Measurements from ENCODE around the gene C4BPB. TPM values are rescaled to one million over a fixed set of nuclear protein-coding genes. Genes with fewer than 3 reads are reported as not detected.

The C4BPB gene
- total and polyA plus RNA-seq, 2 of the 4 experiments (the other 2 are of a cell fraction) = not detected

DNA sequence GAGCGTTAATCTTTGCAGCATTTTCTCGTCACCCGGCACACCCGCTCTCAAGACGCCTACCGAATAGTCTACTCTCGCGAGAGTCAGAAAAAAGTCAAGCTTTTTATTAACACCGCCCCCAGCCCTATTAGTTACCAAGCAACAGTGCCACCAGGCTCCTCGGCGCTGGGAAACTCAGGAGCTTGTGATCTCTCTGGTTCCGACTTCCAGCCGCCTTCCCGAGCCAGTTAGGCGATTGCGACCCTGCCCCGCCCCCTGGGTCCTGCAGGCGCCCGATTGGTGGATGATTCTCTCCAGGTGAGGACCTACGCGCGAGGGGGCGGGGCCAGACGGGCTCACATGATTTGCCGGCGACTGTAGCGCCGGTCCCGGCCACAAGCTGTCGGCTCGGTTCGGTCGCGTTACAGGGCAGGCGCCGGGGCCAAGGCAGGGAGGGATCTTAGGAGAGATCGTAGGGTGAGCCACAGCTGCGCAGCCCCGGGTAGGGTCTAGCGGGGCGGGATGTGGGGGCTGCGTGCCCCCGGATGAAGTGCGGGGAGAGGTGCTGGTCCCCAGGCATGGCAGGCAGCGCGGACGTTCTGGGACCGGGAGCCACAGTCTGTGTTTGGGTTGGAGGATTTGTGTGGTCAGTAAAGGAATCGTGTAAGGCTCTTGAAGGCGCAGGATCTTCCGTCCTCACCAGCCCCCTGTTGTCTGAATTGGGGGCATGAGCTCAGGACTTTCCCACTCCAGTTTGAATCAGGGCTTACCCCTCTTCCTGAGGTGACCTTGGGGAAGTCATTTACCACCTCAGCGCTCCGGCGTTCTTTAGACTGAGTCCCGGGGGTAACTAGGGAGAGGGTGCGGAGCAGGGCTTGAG is 35.5 kb upstream of the C4BPB start, which contains the start of gene PFKFB2:
TSS of gene PFKFB2 (plus strand) at position 365 of the 859 bp plus-strand sequence. CDS start 1,443 bp downstream, outside the sequence.
- Histone ChIP-seq H3K4me2 (ENCODE audit: low read depth, low read length) (peak within 1 kb of the TSS; percentile 68), H3K4me1 (ENCODE audit: control insufficient read depth, insufficient read depth, low read length) (peaks cover 4% of the 10 kb centered on the region; the same call in 1 of the 2 replicates), H2BK15ac (ENCODE audit: low read depth, low read length) (peak within 1 kb of the TSS; percentile 2; the same call in 1 of the 3 replicates), H3K14ac (replicated peaks; ENCODE audit: low read depth, low read length) (peak within 1 kb of the TSS; percentile 82), H3K9me1 (ENCODE audit: insufficient read depth, low read length) (peaks cover 7% of the 10 kb centered on the region), H3K36me3 (ENCODE audit: control insufficient read depth, insufficient read depth, low read length) (peaks cover 7% of the 10 kb centered on the region), H4K5ac (ENCODE audit: low read depth, low read length) (peak within 1 kb of the TSS; percentile 6), H3K27me3 (ENCODE audit: control insufficient read depth, insufficient read depth, low read length) (peaks cover 7% of the 10 kb centered on the region), H3K23ac (ENCODE audit: low read depth, low read length) (peak within 1 kb of the TSS; percentile 67), H2AK5ac (ENCODE audit: low read depth, low read length) (no peak within 1 kb of the TSS), H3K9me3 (ENCODE audit: control insufficient read depth, insufficient read depth, low read length) (no peaks in the 10 kb centered on the region), H3K56ac (ENCODE audit: extremely low read depth, insufficient read depth, low read length) (no peak within 1 kb of the TSS), H4K8ac (ENCODE audit: low read depth in 2 of 2, low read length in 2 of 2) (peak within 1 kb of the TSS; percentile 7 to 84; a peak in 3 of 4 replicates), H4K20me1 (ENCODE audit: insufficient read depth, low read length) (peaks cover 10% of the 10 kb centered on the region; the same call in 1 of the 2 replicates), H2BK5ac (ENCODE audit: low read depth, low read length, poor library complexity, severe bottlenecking) (no peak within 1 kb of the TSS), H3K4ac (ENCODE audit: low read depth, low read length) (peak within 1 kb of the TSS; percentile 54), H2AK9ac (replicated peaks; ENCODE audit: low read depth, low read length, poor library complexity) (peak within 1 kb of the TSS; percentile 58), H2BK20ac (ENCODE audit: low read depth, low read length) (peak within 1 kb of the TSS; percentile 61), H3K27ac (ENCODE audit: insufficient read depth, low read length) (no peak within 1 kb of the TSS; the same call in 1 of the 2 replicates), H3K18ac (ENCODE audit: low read depth, low read length) (no peak within 1 kb of the TSS), H4K91ac (ENCODE audit: insufficient read depth, low read depth, low read length) (peak within 1 kb of the TSS; percentile 26; the same call in 1 of the 2 replicates), H3K9ac (ENCODE audit: low read depth, low read length) (peak within 1 kb of the TSS; percentile 37), H3K4me3 (ENCODE audit: insufficient read depth, low read depth, low read length) (peak within 1 kb of the TSS; percentile 37), H3K79me1 (ENCODE audit: low read depth in 1 of 2, low read length in 2 of 2) (peaks cover 9 to 26% of the 10 kb centered on the region in 2 experiments), H2AFZ (replicated peaks; ENCODE audit: low read length, poor library complexity) (peak within 1 kb of the TSS; percentile 91), H2BK120ac (ENCODE audit: low read depth, low read length) (peak within 1 kb of the TSS; percentile 35; the same call in 1 of the 2 replicates)
- 0 out of 2 replicates have a peak, but pooled peaks have one; percentile 43 for TF ChIP-seq MXI1 (IDR thresholded peaks at IDR 0.05; ENCODE audit: borderline replicate concordance, low read depth, low read length)
- peak; percentile 43; the same call in 1 of the 2 replicates for TF ChIP-seq POLR2A (IDR thresholded peaks at IDR 0.05; ENCODE audit: low read depth, low read length)
- no peak for TF ChIP-seq RAD21 (IDR thresholded peaks at IDR 0.05; ENCODE audit: low read length)
- TF ChIP-seq, protein P1, sequence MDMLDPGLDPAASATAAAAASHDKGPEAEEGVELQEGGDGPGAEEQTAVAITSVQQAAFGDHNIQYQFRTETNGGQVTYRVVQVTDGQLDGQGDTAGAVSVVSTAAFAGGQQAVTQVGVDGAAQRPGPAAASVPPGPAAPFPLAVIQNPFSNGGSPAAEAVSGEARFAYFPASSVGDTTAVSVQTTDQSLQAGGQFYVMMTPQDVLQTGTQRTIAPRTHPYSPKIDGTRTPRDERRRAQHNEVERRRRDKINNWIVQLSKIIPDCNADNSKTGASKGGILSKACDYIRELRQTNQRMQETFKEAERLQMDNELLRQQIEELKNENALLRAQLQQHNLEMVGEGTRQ (IDR thresholded peaks at IDR 0.05; ENCODE audit: low read depth, low read length) = 0 out of 2 replicates have a peak, but pooled peaks have one; percentile 46
- TF ChIP-seq NFE2L2 (IDR thresholded peaks at IDR 0.05; ENCODE audit: low read depth, low read length) = no peak
- TF ChIP-seq, protein P2, sequence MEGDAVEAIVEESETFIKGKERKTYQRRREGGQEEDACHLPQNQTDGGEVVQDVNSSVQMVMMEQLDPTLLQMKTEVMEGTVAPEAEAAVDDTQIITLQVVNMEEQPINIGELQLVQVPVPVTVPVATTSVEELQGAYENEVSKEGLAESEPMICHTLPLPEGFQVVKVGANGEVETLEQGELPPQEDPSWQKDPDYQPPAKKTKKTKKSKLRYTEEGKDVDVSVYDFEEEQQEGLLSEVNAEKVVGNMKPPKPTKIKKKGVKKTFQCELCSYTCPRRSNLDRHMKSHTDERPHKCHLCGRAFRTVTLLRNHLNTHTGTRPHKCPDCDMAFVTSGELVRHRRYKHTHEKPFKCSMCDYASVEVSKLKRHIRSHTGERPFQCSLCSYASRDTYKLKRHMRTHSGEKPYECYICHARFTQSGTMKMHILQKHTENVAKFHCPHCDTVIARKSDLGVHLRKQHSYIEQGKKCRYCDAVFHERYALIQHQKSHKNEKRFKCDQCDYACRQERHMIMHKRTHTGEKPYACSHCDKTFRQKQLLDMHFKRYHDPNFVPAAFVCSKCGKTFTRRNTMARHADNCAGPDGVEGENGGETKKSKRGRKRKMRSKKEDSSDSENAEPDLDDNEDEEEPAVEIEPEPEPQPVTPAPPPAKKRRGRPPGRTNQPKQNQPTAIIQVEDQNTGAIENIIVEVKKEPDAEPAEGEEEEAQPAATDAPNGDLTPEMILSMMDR (conservative IDR thresholded peaks at IDR 0.05; ENCODE audit: low read depth, low read length) = 0 out of 2 replicates have a peak, but pooled peaks have one; percentile 7
- no peak for TF ChIP-seq CHD1 (IDR thresholded peaks at IDR 0.05; ENCODE audit: low read depth, low read length)
- TF ChIP-seq BHLHE40 (IDR thresholded peaks at IDR 0.05; ENCODE audit: low read depth, low read length) = peak; percentile 48; the same call in 1 of the 2 replicates
- DNase-seq (peak; percentile 87), ATAC-seq (ENCODE audit: low read depth) (peak; percentile 76)
- intact Hi-C loops (cut with micrococcal nuclease) = no loop called here
- dilution Hi-C loops (cut with HindIII; ENCODE audit: low sequenced_read_pairs, unreplicated experiment) = no loop called here
- CTCF ChIA-PET = interaction anchor here (0.6 to 1.4 kb wide), 5 partner anchors 9 to 314 kb away, joined by 3 to 6 read pairs (median 4); no protein-coding TSS in a partner anchor
- in situ Hi-C loops (cut with MboI; ENCODE audit: low sequenced_read_pairs) = no loop called here
- no CpG with 5 or more reads among the region's 56 CpGs for WGBS, 2 experiments (ENCODE audit: extremely low coverage in 2 of 2, insufficient read length in 1 of 2)
- POLR2A ChIA-PET (ENCODE audit: unreplicated experiment) = interaction anchor here (1.1 kb wide), 1 partner anchor 13 kb away, joined by 3 read pairs; no protein-coding TSS in a partner anchor
- BruUV-seq (replicated peaks) = no TSS peak
